IgD-negative memory B cell (primary cell): ENCODE measurements around the gene IL17D. TPM values are rescaled to one million over a fixed set of nuclear protein-coding genes. Genes with fewer than 3 reads are reported as not detected.
A peak's percentile ranks its signal among the peaks of the same experiment; 100 is the strongest.

Experiments
- H3K27ac Mint-ChIP-seq, 3 donors: one replicate each; pipeline ENCODE4 v1.8.0; 2020 to 2022; ENCODE audit warnings: mild to moderate bottlenecking in 3 of 3, mixed read lengths in 3 of 3, moderate library complexity in 1 of 3
- H3K27me3 Mint-ChIP-seq: one replicate; pipeline ENCODE4 v1.8.0; 2021; ENCODE audit warnings: mixed read lengths
- H3K36me3 Mint-ChIP-seq: one replicate; pipeline ENCODE4 v1.8.0; 2020; ENCODE audit warnings: mild to moderate bottlenecking, mixed read lengths
- H3K4me1 Mint-ChIP-seq, 3 donors: one replicate each; pipeline ENCODE4 v1.8.0; 2020 to 2022; ENCODE audit warnings: mixed read lengths in 3 of 3, mild to moderate bottlenecking in 1 of 3
- H3K4me3 Mint-ChIP-seq, 4 donors: one replicate each; pipeline ENCODE4 v1.8.0; 2020 to 2022; ENCODE audit warnings: mild to moderate bottlenecking in 4 of 4, mixed read lengths in 4 of 4, moderate library complexity in 3 of 4
- H3K9me3 Mint-ChIP-seq, 3 donors: one replicate each; pipeline ENCODE4 v1.8.0; 2020 to 2021; ENCODE audit warnings: mixed read lengths in 3 of 3, mild to moderate bottlenecking in 1 of 3
- polyA plus RNA-seq: library from polyadenylated mRNA; unstranded; fragments of 300-500 nt; fragmentation: Illumina TruSeq; gene quantifications from one replicate; pipeline ENCODE4 v1.2.3, GENCODE V29; 2021

Gene IL17D
- polyA plus RNA-seq, 1 donor from 2014 or later, result 0.11 TPM

GRCh38 chr13:20682061-20682460, 21.4 kb upstream of the IL17D start:
- Mint-ChIP-seq H3K36me3 (no peaks in the 10 kb centered on the region), H3K4me3 (no peak overlapping the region), H3K4me1 (no peaks in the 10 kb centered on the region), H3K27ac (no peak overlapping the region), H3K27me3 (no peaks in the 10 kb centered on the region), H3K9me3 (no peaks in the 10 kb centered on the region)

- H3K36me3 Mint-ChIP-seq, result peaks cover 1% of the 10 kb centered on the region
- H3K4me3 Mint-ChIP-seq, result no peak overlapping the region
- H3K27ac Mint-ChIP-seq, result no peak overlapping the region
- H3K27me3 Mint-ChIP-seq, result no peaks in the 10 kb centered on the region
- H3K4me1 Mint-ChIP-seq, result no peaks in the 10 kb centered on the region
- no peaks in the 10 kb centered on the region for H3K9me3 Mint-ChIP-seq
Measured at GRCh38 chr13:20684041-20684440, 19.5 kb upstream of the IL17D start.

- Mint-ChIP-seq H3K4me3 (no peak overlapping the region), H3K27ac (no peak overlapping the region), H3K4me1 (no peaks in the 10 kb centered on the region), H3K27me3 (no peaks in the 10 kb centered on the region), H3K36me3 (peaks cover 3% of the 10 kb centered on the region), H3K9me3 (no peaks in the 10 kb centered on the region)
Measured at GRCh38 chr13:20684546-20684945, 19.0 kb upstream of the IL17D start.

- Mint-ChIP-seq H3K36me3 (peaks cover 5% of the 10 kb centered on the region), H3K4me3 (no peak overlapping the region), H3K4me1 (no peaks in the 10 kb centered on the region), H3K27ac (no peak overlapping the region), H3K27me3 (no peaks in the 10 kb centered on the region), H3K9me3 (no peaks in the 10 kb centered on the region)
Measured at GRCh38 chr13:20685092-20685491, 18.4 kb upstream of the IL17D start.

- H3K4me1 Mint-ChIP-seq, result no peaks in the 10 kb centered on the region
Measured at GRCh38 chr13:20686167-20686566, 17.3 kb upstream of the IL17D start.

GRCh38 chr13:20686863-20687579, 16.5 kb upstream of the IL17D start:
- no peak overlapping the region for H3K4me3 Mint-ChIP-seq

More at GRCh38 chr13:20686167-20686566, 17.3 kb upstream of the IL17D start:
- H3K27ac Mint-ChIP-seq, result no peak overlapping the region
- no peaks in the 10 kb centered on the region for H3K9me3 Mint-ChIP-seq
- H3K4me3 Mint-ChIP-seq, result no peak overlapping the region
- peaks cover 5% of the 10 kb centered on the region for H3K36me3 Mint-ChIP-seq
- H3K27me3 Mint-ChIP-seq, result no peaks in the 10 kb centered on the region

GRCh38 chr13:20689291-20689690, 14.2 kb upstream of the IL17D start:
- no peak overlapping the region for H3K27ac Mint-ChIP-seq
- peaks cover 5% of the 10 kb centered on the region for H3K36me3 Mint-ChIP-seq
- H3K4me1 Mint-ChIP-seq, result no peaks in the 10 kb centered on the region
- H3K9me3 Mint-ChIP-seq, result no peaks in the 10 kb centered on the region
- H3K27me3 Mint-ChIP-seq, result no peaks in the 10 kb centered on the region
- no peak overlapping the region for H3K4me3 Mint-ChIP-seq

More at GRCh38 chr13:20686863-20687579, 16.5 kb upstream of the IL17D start:
- Mint-ChIP-seq H3K9me3 (no peaks in the 10 kb centered on the region), H3K4me1 (no peaks in the 10 kb centered on the region), H3K36me3 (peaks cover 5% of the 10 kb centered on the region), H3K27ac (no peak overlapping the region), H3K27me3 (no peaks in the 10 kb centered on the region)

GRCh38 chr13:20691616-20692015, 11.9 kb upstream of the IL17D start:
- Mint-ChIP-seq H3K4me1 (no peaks in the 10 kb centered on the region), H3K27ac (no peak overlapping the region), H3K9me3 (no peaks in the 10 kb centered on the region), H3K36me3 (peaks cover 5% of the 10 kb centered on the region), H3K4me3 (no peak overlapping the region), H3K27me3 (peaks cover 7% of the 10 kb centered on the region)

GRCh38 chr13:20696073-20696472, 7.4 kb upstream of the IL17D start:
- H3K4me3 Mint-ChIP-seq, result no peak overlapping the region
- H3K4me1 Mint-ChIP-seq, result peaks cover 0 to 4% (median 1%) of the 10 kb centered on the region in 3 donors
- H3K27ac Mint-ChIP-seq, result no peak overlapping the region
- no peaks in the 10 kb centered on the region for H3K9me3 Mint-ChIP-seq
- H3K27me3 Mint-ChIP-seq, result peaks cover 10% of the 10 kb centered on the region
- no peaks in the 10 kb centered on the region for H3K36me3 Mint-ChIP-seq

GRCh38 chr13:20699715-20700114, 3.8 kb upstream of the IL17D start:
- no peaks in the 10 kb centered on the region for H3K36me3 Mint-ChIP-seq
- no peak overlapping the region for H3K27ac Mint-ChIP-seq
- H3K27me3 Mint-ChIP-seq, result peaks cover 9% of the 10 kb centered on the region
- no peaks in the 10 kb centered on the region for H3K9me3 Mint-ChIP-seq
- peak overlapping the region in 2 of 4 donors; percentile 28 to 44 for H3K4me3 Mint-ChIP-seq
- H3K4me1 Mint-ChIP-seq, result peaks cover 7 to 11% (median 8%) of the 10 kb centered on the region in 3 donors

GRCh38 chr13:20700288-20700687, 3.2 kb upstream of the IL17D start:
- peaks cover 7 to 11% (median 8%) of the 10 kb centered on the region in 3 donors for H3K4me1 Mint-ChIP-seq
- no peaks in the 10 kb centered on the region for H3K9me3 Mint-ChIP-seq
- H3K4me3 Mint-ChIP-seq, result peak overlapping the region in 1 of 4 donors; percentile 19
- H3K27me3 Mint-ChIP-seq, result peaks cover 8% of the 10 kb centered on the region
- H3K27ac Mint-ChIP-seq, result no peak overlapping the region
- H3K36me3 Mint-ChIP-seq, result no peaks in the 10 kb centered on the region

GRCh38 chr13:20701461-20701860, 2.0 kb upstream of the IL17D start:
- Mint-ChIP-seq H3K4me3 (peak overlapping the region in 1 of 4 donors; percentile 48), H3K4me1 (peaks cover 8 to 11% (median 11%) of the 10 kb centered on the region in 3 donors), H3K27me3 (peaks cover 5% of the 10 kb centered on the region), H3K36me3 (no peaks in the 10 kb centered on the region), H3K27ac (no peak overlapping the region), H3K9me3 (no peaks in the 10 kb centered on the region)

GRCh38 chr13:20702530-20702914, 977 bp upstream of the IL17D start:
- peak overlapping the region; percentile 89 to 97 (median 94) for H3K4me3 Mint-ChIP-seq
- peaks cover 8 to 13% (median 11%) of the 10 kb centered on the region in 3 donors for H3K4me1 Mint-ChIP-seq
- peak overlapping the region in 1 of 3 donors; percentile 71 for H3K27ac Mint-ChIP-seq
- H3K27me3 Mint-ChIP-seq, result peaks cover 4% of the 10 kb centered on the region
- no peaks in the 10 kb centered on the region for H3K36me3 Mint-ChIP-seq
- H3K9me3 Mint-ChIP-seq, result no peaks in the 10 kb centered on the region

GRCh38 chr13:20703780-20704458, 420 bp downstream of the IL17D start:
- Mint-ChIP-seq H3K4me3 (no peak overlapping the region), H3K27me3 (peaks cover 1% of the 10 kb centered on the region), H3K4me1 (peaks cover 8 to 13% (median 10%) of the 10 kb centered on the region in 3 donors), H3K9me3 (no peaks in the 10 kb centered on the region), H3K36me3 (no peaks in the 10 kb centered on the region), H3K27ac (no peak overlapping the region)

GRCh38 chr13:20704459-20705069, 1.1 kb downstream of the IL17D start:
- Mint-ChIP-seq H3K36me3 (no peaks in the 10 kb centered on the region), H3K4me3 (peak overlapping the region; percentile 72 to 87 (median 82)), H3K27ac (peak overlapping the region in 1 of 3 donors; percentile 10), H3K4me1 (peaks cover 8 to 13% (median 10%) of the 10 kb centered on the region in 3 donors), H3K27me3 (peaks cover 1% of the 10 kb centered on the region), H3K9me3 (no peaks in the 10 kb centered on the region)
